Muscle of back (tissue), 11 donors: ENCODE data around the gene B3GNT7. TPM values are rescaled to one million over a fixed set of nuclear protein-coding genes. Genes with fewer than 3 reads are reported as not detected.
"Not testable (repeated sequence)": the region's sequence is repeated elsewhere in the genome, so short reads cannot be mapped to it uniquely, and the experiment has no call there.

Experiments
- DNase-seq, 3 donors: peaks; one replicate each; pipeline versions ENCODE4 v3.0.0 to v3.0.0-alpha.2; 2013
- polyA plus RNA-seq, 10 donors: library from polyadenylated mRNA; unstranded; fragments of 120-200 nt; gene quantifications; one replicate each; pipeline ENCODE4 v1.2.1, GENCODE V29; 2013; ENCODE audit not compliant: insufficient read length in 10 of 10

Gene B3GNT7
- polyA plus RNA-seq, 10 donors, result 0.39 to 0.93 (median 0.61) TPM

DNA sequence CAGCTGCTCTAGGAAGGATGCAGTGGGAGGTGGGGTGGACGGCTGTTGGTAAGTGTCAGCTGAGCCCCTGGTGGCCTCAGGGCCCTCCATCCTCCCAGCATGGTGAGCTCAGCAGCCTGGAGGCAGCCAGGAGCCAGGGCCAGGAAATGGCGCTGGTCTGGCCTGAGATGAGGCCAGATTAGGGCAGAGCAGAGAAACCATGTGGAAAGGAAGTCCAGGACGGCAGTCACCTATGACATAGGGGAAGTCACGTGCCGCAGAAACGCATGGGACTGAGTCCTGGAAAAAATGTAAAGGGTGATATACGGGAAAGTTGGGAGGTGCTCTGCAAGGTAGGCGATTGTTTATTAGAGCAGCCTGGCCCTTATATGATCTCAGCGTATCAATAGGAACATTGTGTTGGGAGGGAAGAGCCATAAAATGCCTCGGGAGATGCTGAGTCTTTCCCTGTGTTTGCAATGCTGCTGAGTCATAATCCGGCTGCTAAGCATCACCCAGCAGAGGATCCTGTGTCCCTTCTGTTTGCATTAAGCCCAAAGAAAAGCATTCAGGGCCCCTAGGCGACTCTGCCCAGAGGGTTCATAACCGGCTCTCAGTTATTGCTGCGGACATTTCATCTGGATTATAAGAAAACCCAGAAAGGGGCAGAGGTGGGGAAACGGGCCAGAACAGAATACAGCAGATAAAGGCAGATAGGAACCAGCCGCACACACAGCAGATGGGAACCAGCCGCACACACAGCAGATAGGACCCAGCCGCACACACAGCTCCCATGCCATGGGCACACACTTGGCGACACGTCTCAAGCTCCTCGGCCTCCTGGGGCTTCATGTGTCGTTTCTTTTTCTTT, 30.3 kb upstream of the B3GNT7 start:
- DNase-seq, result peak in 1 of 3 donors; percentile 52

GRCh38 chr2:231367178-231367577, 28.3 kb upstream of the B3GNT7 start:
- DNase-seq, result no peak

DNA sequence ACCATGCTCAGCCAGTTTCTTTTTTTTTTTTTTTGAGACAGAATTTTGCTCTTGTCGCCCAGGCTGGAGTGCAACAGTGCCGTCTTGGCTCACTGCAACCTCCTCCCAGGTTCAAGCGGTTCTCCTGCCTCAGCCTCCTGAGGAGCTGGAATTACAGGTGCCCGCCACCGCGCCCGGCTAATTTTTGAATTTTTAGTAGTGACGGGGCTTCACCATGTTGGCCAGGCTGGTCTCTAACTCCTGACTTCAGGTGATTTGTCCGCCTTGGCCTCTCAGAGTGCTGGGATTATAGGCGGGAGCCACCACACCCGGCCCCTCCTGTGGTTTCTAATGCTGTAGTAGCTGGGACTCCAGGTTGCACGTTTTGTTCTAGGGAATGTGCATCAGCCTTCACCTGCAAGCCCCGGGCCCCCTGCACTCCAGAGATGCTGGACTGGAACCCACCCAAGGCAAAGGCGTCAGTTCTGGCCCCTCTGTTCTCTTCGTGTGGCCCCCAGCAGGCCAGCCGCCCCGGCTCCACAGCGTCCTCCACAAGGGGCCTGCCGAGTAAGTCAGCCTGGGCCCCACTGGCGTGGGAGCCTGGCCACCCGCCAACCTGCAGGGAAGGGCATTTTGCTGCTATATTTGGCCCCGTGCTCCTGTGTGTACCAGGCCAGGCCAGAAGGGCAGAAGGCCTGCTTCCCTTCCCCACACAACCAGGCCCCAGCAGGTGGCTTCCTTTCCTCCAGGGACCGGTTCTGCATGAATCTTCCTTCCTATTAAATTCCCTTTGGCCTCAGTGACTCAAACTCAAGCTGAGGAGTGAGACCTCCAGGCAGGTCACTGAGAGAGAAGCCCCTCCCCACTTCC, 25.7 kb upstream of the B3GNT7 start:
- DNase-seq, result no peak

- no peak for DNase-seq
Measured at GRCh38 chr2:231370429-231370748, 25.1 kb upstream of the B3GNT7 start.

- no peak for DNase-seq
Measured at GRCh38 chr2:231370749-231371429, 24.6 kb upstream of the B3GNT7 start.

DNA sequence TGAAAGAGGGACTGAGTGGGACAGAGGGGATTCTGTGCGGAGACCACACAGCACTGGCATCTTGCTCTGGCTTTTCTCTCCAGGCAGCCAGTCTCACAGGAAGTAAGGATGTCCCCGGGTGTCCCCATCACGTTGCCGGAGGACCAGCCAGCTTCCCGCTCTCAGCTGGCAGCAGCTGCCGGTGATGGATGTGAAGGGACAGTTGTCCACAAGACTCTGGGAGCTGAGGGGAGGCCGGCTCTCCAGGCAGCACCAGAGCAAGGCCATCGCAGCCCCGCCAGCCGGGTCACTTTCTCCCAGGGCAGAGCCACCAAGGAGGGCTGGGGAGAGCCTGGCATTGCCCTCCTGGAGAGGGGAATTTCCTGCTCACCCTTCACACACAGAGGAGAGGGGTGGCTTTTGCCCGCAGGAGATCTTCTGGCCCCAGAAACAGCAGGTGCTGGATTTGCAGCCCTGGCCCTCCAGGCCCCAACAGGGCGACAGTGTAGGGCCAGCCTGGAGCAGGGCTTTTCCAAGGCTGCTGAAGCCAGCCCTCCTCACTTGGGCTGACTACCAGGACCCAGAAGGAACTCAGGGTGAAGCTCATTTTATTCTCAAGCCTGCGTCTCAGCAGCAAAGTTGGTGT, 24.0 kb upstream of the B3GNT7 start:
- no peak for DNase-seq

DNA sequence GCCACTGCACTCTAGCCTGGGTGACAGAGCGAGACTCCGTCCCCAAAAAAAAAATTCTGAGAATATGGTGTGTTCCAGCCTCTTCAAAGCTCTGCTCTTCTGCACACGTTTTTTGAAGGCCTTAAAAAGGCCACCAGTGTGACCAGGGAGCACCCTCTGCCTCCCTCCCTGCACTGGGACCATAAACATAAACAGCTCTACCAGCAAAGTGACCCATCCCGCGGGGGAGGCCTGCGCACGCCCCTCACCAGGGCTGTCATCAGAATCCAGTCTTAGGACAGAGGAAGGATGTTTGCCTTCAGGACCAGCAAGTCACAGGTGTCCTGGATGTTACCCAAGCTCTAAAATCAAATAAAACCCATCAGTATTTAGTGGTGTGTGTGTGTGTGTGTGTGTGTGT, 23.2 kb upstream of the B3GNT7 start:
- DNase-seq, result no peak

GRCh38 chr2:231373184-231373583, 22.3 kb upstream of the B3GNT7 start:
- DNase-seq, result no peak

- no peak for DNase-seq
Measured at GRCh38 chr2:231373786-231374349, 21.6 kb upstream of the B3GNT7 start.

GRCh38 chr2:231374771-231375170, 20.7 kb upstream of the B3GNT7 start:
- no peak for DNase-seq

DNA sequence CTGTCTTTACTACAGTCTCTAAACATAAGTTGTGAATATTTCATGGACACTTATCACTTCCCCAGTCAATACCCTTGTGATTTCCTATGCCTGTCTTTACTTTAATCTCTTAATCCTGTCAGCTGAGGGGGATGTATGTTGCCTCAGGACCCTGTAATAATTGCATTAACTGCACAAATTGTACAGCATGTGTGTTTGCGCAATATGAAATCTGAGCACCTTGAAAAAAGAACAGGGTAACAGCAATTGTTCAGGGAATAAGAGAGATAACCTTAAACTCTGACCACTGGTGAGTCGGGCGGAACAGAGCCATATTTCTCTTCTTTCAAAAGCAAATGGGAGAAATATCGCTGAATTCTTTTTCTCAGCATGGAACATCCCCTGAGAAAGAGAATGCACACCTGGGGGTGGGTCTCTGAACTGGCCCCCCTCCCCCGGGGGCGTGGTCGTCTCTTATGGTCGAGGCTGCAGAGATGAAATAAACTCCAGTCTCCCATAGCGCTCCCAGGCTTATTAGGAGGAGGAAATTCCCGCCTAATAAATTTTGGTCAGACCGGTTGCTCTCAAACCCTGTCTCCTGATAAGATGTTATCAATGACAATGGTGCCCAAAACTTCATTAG, 19.4 kb upstream of the B3GNT7 start:
- not testable (repeated sequence) for DNase-seq

- no peak for DNase-seq
Measured at GRCh38 chr2:231376857-231377256, 18.7 kb upstream of the B3GNT7 start.

GRCh38 chr2:231378026-231378722, 17.3 kb upstream of the B3GNT7 start:
- DNase-seq, result no peak

DNA sequence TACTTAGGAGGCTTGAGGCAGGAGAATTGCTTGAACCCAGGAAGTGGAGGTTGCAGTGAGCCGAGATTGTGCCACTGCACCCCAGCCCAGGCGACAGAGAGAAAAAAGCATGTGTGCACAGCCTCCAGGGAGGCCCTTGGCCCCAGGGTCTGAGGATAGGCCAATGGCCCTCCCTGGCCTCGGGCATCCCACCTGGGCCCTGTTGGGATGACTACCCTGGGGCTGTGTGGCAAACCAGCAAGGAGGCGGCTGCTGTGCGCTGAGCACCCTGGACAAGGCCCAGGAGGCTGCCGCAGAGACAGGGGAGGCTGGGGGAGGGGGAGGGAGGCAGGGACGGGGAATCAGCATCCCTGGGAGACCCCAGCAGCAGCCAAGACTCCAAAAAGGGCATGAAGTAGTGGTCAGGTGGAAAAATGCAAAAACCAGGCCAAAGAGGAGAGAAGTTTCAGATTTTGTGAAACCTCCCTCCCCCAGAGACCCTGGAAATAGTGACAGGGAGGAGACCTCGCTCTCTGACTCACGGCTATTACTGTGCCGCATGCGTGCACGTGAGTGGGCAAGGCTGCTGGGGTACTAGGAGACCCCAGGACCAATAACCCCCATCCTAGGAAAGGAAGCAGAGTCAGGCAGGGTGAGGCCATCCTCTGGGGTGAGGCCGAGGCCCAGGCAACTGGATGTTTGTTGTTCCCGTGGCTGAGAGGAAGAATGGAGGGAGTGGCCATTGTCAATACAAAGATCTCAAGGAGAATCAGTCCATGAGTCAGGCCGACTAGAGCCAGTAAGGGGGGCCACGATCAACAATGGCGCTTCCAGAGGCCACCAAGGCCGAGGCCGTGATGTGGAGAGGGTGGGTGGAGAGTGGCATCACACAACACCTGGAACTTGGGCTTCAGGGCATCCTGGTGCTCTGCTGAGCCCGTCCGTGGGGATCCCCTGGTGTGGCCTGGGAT, 16.0 kb upstream of the B3GNT7 start:
- DNase-seq, result no peak

DNA sequence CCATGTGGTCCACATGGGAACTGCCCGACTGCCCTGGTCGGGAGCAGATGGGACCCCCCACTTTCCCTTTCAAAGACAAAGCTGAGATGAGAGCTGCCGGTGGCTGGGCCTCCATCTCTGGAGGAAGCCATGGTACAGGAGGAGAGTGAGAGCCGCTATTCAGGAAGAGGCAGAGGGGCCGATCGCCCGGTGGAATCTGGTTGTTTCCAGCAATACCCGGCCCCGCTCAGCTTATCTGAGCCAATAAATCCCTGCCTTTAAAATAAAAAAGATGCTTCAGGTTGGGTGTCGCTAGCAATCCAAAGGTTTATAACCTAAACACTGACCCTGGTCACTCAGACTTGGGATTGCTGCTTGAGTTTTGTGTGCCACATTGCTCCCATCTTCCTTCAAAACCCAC, 15.2 kb upstream of the B3GNT7 start:
- no peak for DNase-seq

GRCh38 chr2:231380991-231381847, 14.3 kb upstream of the B3GNT7 start:
- no peak for DNase-seq

DNA sequence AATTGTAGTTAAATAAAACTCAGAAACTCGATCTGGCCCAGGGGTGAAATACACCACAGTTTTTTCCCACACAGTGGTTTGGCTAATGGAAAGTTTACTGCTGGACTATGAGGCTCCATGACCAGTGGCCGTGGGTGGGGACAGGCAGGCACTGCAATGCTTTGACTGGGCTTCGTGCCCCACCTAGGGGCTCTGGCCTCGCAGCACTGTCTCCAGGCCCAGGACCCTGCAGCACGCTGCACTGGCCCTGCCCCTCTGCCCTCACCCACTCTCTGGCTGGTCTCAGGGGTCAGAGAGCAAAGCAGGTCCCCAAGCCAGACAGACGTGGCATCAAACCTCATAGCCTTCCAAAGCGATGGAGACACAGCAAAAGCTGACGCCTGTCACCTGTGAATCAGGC, 13.4 kb upstream of the B3GNT7 start:
- DNase-seq, result no peak

DNA sequence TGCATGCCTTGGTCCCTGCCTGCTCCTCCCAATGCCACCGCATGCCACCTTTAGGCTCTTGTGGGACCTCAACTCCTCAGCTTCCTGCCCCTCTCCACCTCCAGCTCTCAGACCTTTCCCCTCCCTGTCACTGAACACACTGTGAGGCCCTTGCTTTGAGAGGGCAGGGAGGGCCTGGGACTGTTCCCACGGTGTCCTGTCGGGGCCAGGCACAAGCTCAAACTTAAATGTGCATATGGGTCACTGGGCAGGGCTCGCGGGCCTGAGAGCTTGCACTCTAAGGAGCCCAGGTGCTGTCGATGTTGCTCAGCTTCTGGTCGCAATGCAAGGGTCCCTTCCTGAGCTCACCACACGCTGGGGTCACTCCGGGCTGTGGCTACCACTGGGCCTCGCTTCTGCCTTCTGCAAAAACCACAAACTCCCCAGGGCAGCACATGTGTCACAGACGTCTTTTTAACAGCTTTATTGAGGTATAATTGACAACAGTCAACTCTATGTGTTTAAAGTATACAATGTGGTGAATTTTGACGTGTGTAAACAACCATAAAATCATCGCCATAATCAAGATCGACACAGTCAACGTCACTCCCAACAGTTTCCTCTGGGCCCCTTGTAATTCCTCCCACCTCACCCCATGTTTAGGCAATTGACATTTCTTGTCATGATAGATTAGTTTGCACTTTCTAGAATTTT, 11.9 kb upstream of the B3GNT7 start:
- no peak for DNase-seq
